IMR-90 (cell line): ENCODE measurements around the gene CST11. TPM values are rescaled to one million over a fixed set of nuclear protein-coding genes. Genes with fewer than 3 reads are reported as not detected.

Experiments used
- ATAC-seq: fragments of 200-7000 bp; cut with Tn5 transposase; 2 replicates; pipeline ENCODE4 v1.9.1; 2020; ENCODE audit warnings: low read depth, mild to moderate bottlenecking, moderate library complexity
- BruUV-seq: library from RNA; stranded (reverse); fragments of 400-500 nt; replicated peaks from 2 replicates; lab custom pipeline; 2021; lab: Mats Ljungman, UMichigan
- CTCF ChIA-PET: fragments of 300-600 bp; formaldehyde crosslinking; extraction: SDS; loops from one replicate; lab custom pipeline; 2021; ENCODE audit warnings: antibody characterized with exemption; lab: Yijun Ruan, JAX
- POLR2A ChIA-PET: fragments of 300-600 bp; sonication (Branson Sonifier 250); formaldehyde crosslinking; loops from one replicate; lab custom pipeline; 2022; ENCODE audit warnings: antibody characterized with exemption; ENCODE audit not compliant: unreplicated experiment; lab: Charles Lee
- DNase-seq: peaks from one replicate; pipeline ENCODE4 v3.0.0; 2013
- H2AFZ ChIP-seq: replicated peaks from 2 replicates; pipeline ENCODE3; 2013; ENCODE audit warnings: low read length, mild to moderate bottlenecking; ENCODE audit not compliant: poor library complexity
- H2AK5ac ChIP-seq: 2 replicates; pipeline ENCODE4 v1.6.1; 2013; ENCODE audit warnings: low read depth, low read length, inconsistent platforms
- H2AK9ac ChIP-seq: replicated peaks from 2 replicates; pipeline ENCODE3; 2013; ENCODE audit warnings: mild to moderate bottlenecking, low read depth, low read length, moderate library complexity; ENCODE audit not compliant: poor library complexity
- H2BK120ac ChIP-seq: 2 replicates; pipeline ENCODE4 v1.6.1; 2013; ENCODE audit warnings: low read depth, low read length, inconsistent platforms
- H2BK15ac ChIP-seq: 3 replicates; pipeline ENCODE4 v1.6.1; 2013; ENCODE audit warnings: low read depth, low read length, inconsistent platforms
- H2BK20ac ChIP-seq: 2 replicates; pipeline ENCODE4 v1.6.1; 2013; ENCODE audit warnings: low read depth, mild to moderate bottlenecking, inconsistent platforms, low read length, moderate library complexity
- H2BK5ac ChIP-seq: 2 replicates; pipeline ENCODE4 v1.6.1; 2013; ENCODE audit warnings: mild to moderate bottlenecking, low read depth, low read length, inconsistent platforms; ENCODE audit not compliant: poor library complexity, severe bottlenecking
- H3K14ac ChIP-seq: replicated peaks from 2 replicates; pipeline ENCODE4 v1.6.1; 2013; ENCODE audit warnings: low read depth, low read length, inconsistent platforms
- H3K18ac ChIP-seq: 2 replicates; pipeline ENCODE4 v1.6.1; 2013; ENCODE audit warnings: low read depth, low read length, control low read depth
- H3K23ac ChIP-seq: 2 replicates; pipeline ENCODE4 v1.6.1; 2013; ENCODE audit warnings: low read depth, low read length, inconsistent platforms
- H3K27ac ChIP-seq: 2 replicates; pipeline ENCODE4 v1.5.1; 2013; ENCODE audit warnings: mild to moderate bottlenecking, control low read depth, low read length; ENCODE audit not compliant: insufficient read depth
- H3K27me3 ChIP-seq: 2 replicates; pipeline ENCODE4 v1.6.1; 2013; ENCODE audit warnings: low read length; ENCODE audit not compliant: control insufficient read depth, insufficient read depth
- H3K36me3 ChIP-seq: 2 replicates; pipeline ENCODE4 v1.6.1; 2013; ENCODE audit warnings: low read length, mixed read lengths; ENCODE audit not compliant: control insufficient read depth, insufficient read depth
- H3K4ac ChIP-seq: 2 replicates; pipeline ENCODE4 v1.6.1; 2013; ENCODE audit warnings: low read depth, low read length, inconsistent platforms
- H3K4me1 ChIP-seq: 2 replicates; pipeline ENCODE4 v1.6.1; 2013; ENCODE audit warnings: low read length, mixed read lengths; ENCODE audit not compliant: control insufficient read depth, insufficient read depth
- H3K4me2 ChIP-seq: 2 replicates; pipeline ENCODE4 v1.6.1; 2013; ENCODE audit warnings: low read depth, mild to moderate bottlenecking, control low read depth, low read length, moderate library complexity
- H3K4me3 ChIP-seq: 2 replicates; pipeline ENCODE4 v1.5.1; 2013; ENCODE audit warnings: low read depth, mild to moderate bottlenecking, control low read depth, low read length, moderate library complexity; ENCODE audit not compliant: insufficient read depth
- H3K56ac ChIP-seq: 2 replicates; pipeline ENCODE4 v1.6.1; 2013; ENCODE audit warnings: low read length, inconsistent platforms; ENCODE audit not compliant: insufficient read depth; ENCODE audit errors: extremely low read depth
- H3K79me1 ChIP-seq, 2 experiments: 2 replicates each; pipeline ENCODE4 v1.6.1; 2013; ENCODE audit warnings: low read length in 2 of 2, inconsistent platforms in 1 of 2, low read depth in 1 of 2
- H3K9ac ChIP-seq: 2 replicates; pipeline ENCODE4 v1.6.1; 2013; ENCODE audit warnings: low read depth, low read length, control low read depth
- H3K9me1 ChIP-seq: 2 replicates; pipeline ENCODE4 v1.6.1; 2013; ENCODE audit warnings: low read length, inconsistent platforms; ENCODE audit not compliant: insufficient read depth
- H3K9me3 ChIP-seq: 2 replicates; pipeline ENCODE4 v1.6.1; 2013; ENCODE audit warnings: low read length; ENCODE audit not compliant: control insufficient read depth, insufficient read depth
- H4K20me1 ChIP-seq: 2 replicates; pipeline ENCODE4 v1.6.1; 2013; ENCODE audit warnings: low read length, inconsistent platforms; ENCODE audit not compliant: insufficient read depth
- H4K5ac ChIP-seq: 2 replicates; pipeline ENCODE4 v1.6.1; 2013; ENCODE audit warnings: mild to moderate bottlenecking, low read depth, low read length, control low read depth
- H4K8ac ChIP-seq, 2 experiments: 2 replicates each; pipeline ENCODE4 v1.6.1; 2013; ENCODE audit warnings: low read depth in 2 of 2, low read length in 2 of 2, control low read depth in 1 of 2, inconsistent platforms in 1 of 2
- H4K91ac ChIP-seq: 2 replicates; pipeline ENCODE4 v1.6.1; 2013; ENCODE audit warnings: low read depth, low read length, inconsistent platforms; ENCODE audit not compliant: insufficient read depth
- BHLHE40 ChIP-seq: fragments of 150-350 bp; IDR thresholded peaks from 2 replicates; pipeline ENCODE4 v1.6.1; 2016; ENCODE audit warnings: mild to moderate bottlenecking, low read depth, low read length
- CEBPB ChIP-seq: IDR thresholded peaks from 2 replicates; pipeline ENCODE4 v1.6.1; 2012; ENCODE audit warnings: low read depth, low read length, improper control_type of control experiment
- CHD1 ChIP-seq: IDR thresholded peaks from 2 replicates; pipeline ENCODE4 v1.6.1; 2012; ENCODE audit warnings: low read depth, low read length, improper control_type of control experiment
- FOS ChIP-seq: fragments of 150-350 bp; IDR thresholded peaks from 2 replicates; pipeline ENCODE4 v1.6.1; 2016; ENCODE audit warnings: low read depth, low read length
- MAFK ChIP-seq: IDR thresholded peaks from 2 replicates; pipeline ENCODE4 v1.6.1; 2012; ENCODE audit warnings: low read depth, low read length, improper control_type of control experiment
- POLR2A ChIP-seq: IDR thresholded peaks from 2 replicates; pipeline ENCODE4 v1.6.1; 2012; ENCODE audit warnings: mild to moderate bottlenecking, low read depth, low read length
- RAD21 ChIP-seq: IDR thresholded peaks from 2 replicates; pipeline ENCODE4 v1.6.1; 2012; ENCODE audit warnings: low read length, improper control_type of control experiment
- SMC3 ChIP-seq: fragments of 150-350 bp; IDR thresholded peaks from 2 replicates; pipeline ENCODE4 v1.6.1; 2016; ENCODE audit warnings: low read depth, mild to moderate bottlenecking, antibody characterized with exemption, low read length, moderate library complexity
- WGBS, 2 experiments: methylation state at CpG; one replicate each; pipeline versions ENCODE4 v1.1.5 to v1.1.7; 2013; ENCODE audit warnings: missing lambda C conversion rate in 2 of 2; ENCODE audit not compliant: insufficient read length in 1 of 2; ENCODE audit errors: extremely low coverage in 2 of 2; 5-methylcytosine and 5-hydroxymethylcytosine counted together
- dilution Hi-C: fragments of 300-500 bp; cut with HindIII; formaldehyde crosslinking; loops from one replicate; pipeline ENCODE4 v1.14.3; 2018; ENCODE audit warnings: low sequenced_read_pairs; ENCODE audit not compliant: unreplicated experiment
- in situ Hi-C: fragments of 300-500 bp; cut with MboI; formaldehyde crosslinking; loops from 3 replicates; pipeline ENCODE4 v1.14.3; 2019; ENCODE audit warnings: low sequenced_read_pairs, inconsistent platforms, mixed read lengths
- intact Hi-C: fragments of 100-400 bp; cut with micrococcal nuclease; formaldehyde crosslinking; loops from 2 replicates; pipeline ENCODE4 v1.10.0; 2022
- polyA plus RNA-seq, 3 experiments: library from polyadenylated mRNA; depleted of rRNA; stranded (reverse); fragments of >200 nt; gene quantifications; 2 replicates each; pipeline ENCODE4 v1.2.3, GENCODE V29; 2012; ENCODE audit warnings: low replicate concordance in 1 of 3
- total RNA-seq: library from RNA; depleted of rRNA; stranded (reverse); fragments of >200 nt; gene quantifications from 2 replicates; pipeline ENCODE4 v1.2.3, GENCODE V29; 2012

The CST11 gene
- total and polyA plus RNA-seq, 2 of the 4 experiments (the other 2 are of a cell fraction) = not detected

GRCh38 chr20:23459461-23460150, 6.9 kb upstream of the CST11 start:
- Histone ChIP-seq H2AK9ac (no peak overlapping the region), H3K9me1 (no peaks in the 10 kb centered on the region), H2BK5ac (no peak overlapping the region), H2AK5ac (no peak overlapping the region), H4K5ac (no peak overlapping the region), H4K20me1 (no peaks in the 10 kb centered on the region), H3K14ac (no peak overlapping the region), H2BK120ac (no peak overlapping the region), H3K36me3 (no peaks in the 10 kb centered on the region), H3K9me3 (no peaks in the 10 kb centered on the region), H3K27ac (no peak overlapping the region), H3K4ac (no peak overlapping the region), H3K23ac (no peak overlapping the region), H2BK15ac (no peak overlapping the region), H4K91ac (no peak overlapping the region), H3K56ac (no peak overlapping the region), H3K18ac (no peak overlapping the region), H3K4me2 (no peak overlapping the region), H3K79me1 (no peaks in the 10 kb centered on the region), H3K27me3 (peaks cover 6% of the 10 kb centered on the region), H3K9ac (no peak overlapping the region), H3K4me3 (no peak overlapping the region), H2BK20ac (no peak overlapping the region), H2AFZ (no peak overlapping the region), H4K8ac (no peak overlapping the region), H3K4me1 (no peaks in the 10 kb centered on the region)
- ChIA-PET CTCF (interaction anchor here (0.9 kb wide), 1 partner anchor 41 kb away, joined by 5 read pairs; no protein-coding TSS in a partner anchor), POLR2A (no interaction called here)
- no CpG with 5 or more reads among the region's 3 CpGs for WGBS, 2 experiments
- TF ChIP-seq RAD21 (no peak), CHD1 (no peak), CEBPB (no peak), POLR2A (no peak), SMC3 (no peak), FOS (no peak), MAFK (no peak), BHLHE40 (no peak)
- in situ Hi-C loops (no loop called here), dilution Hi-C loops (no loop called here), intact Hi-C loops (loop anchor here (10.0 kb wide), 1 partner anchor 115 kb away; no protein-coding TSS in a partner anchor)
- BruUV-seq = no TSS peak
- ATAC-seq = no peak
- DNase-seq = no peak
